Activated naive CD4-positive, alpha-beta T cell treated with anti-CD3 and anti-CD28 coated beads, Interleukin-2, amount 10 ng/mL, durations not matched to agents 5 hours and 36 hours (primary cell): ENCODE measurements around the gene RBM3. TPM values are rescaled to one million over a fixed set of nuclear protein-coding genes. Genes with fewer than 3 reads are reported as not detected.

ENCODE experiments used
- total RNA-seq, 2 experiments: library from RNA; stranded (reverse); gene quantifications; one replicate each; pipeline ENCODE4 v1.2.3, GENCODE V29; 2021

RBM3 gene
- 100 to 1,000 TPM; 267 to 273 TPM for total RNA-seq

DNA sequence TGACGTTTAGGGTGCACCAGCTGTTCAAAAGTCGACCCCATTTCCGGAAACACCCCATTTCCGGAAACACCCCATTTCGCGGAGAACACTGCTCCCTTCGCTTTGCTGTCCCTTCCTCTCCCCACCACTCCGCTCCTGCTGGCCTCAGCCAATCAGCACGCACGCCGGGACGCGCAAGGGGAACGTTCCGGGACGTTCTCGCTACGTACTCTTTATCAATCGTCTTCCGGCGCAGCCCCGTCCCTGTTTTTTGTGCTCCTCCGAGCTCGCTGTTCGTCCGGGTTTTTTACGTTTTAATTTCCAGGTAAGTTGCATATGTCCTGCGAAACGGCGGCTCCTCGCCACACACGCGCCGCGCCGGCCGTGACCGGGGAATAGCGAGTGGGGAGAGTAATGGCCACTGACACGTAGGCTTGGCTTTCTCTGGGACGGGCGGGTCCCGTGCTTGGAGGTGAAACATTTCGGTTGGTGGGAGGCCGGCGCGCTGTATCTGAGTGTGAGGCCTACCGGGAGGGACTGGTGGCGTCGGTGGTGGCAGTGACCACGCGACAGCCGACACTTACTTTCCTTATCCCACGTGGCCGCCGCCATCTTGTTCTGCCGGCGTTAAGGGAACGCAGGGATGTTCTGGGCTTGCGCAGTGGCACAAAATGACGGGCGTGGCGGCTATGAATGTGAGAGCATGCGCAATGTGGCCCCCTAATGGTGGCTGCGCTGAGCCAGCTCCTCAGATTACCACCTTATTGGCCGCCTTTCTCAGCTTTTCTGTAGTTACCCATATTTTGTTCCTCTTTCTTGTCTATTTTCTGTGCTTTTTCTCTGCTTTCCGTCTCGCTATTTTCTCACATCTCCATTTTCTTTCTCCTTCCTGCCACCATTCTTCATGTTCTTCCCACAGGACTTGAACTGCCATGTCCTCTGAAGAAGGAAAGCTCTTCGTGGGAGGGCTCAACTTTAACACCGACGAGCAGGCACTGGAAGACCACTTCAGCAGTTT, at the start of gene RBM3:
RBM3 (plus strand) TSS at position 215 of the 997 bp plus-strand sequence; CDS start at position 912, 697 bp downstream.

DNA sequence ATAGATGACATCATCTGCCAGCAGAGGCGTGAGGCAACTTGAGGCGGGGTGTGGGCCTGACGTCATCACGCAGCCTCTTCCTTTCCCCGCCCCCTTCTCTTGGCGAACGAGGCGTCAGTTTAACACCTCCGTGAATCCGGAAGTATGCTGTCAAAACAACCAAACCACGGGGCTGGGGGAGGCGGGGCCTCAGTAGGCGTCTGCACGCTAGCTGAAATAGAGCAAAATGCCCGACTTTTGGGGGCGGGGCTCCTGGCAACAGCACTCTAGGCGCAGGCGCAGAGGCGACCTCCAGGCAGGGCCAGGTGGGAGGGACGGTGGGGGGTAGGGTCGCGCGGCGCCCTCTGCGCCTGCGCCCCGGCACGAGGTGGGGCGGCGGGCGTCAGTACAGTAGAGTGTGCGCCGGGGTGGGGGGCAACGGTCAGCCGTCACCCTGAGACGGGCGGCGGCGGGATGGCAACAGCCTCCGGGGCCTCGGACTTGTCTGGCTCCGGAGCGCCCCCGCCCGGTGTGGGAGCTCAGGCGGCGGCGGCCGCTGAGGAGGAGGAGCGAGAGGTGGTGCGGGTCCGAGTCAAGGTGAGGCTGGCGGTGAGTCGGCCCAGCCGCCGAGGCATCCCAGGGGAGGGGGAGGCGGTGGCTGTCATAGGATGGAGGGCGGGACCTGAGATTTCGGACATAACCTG, 34.8 kb upstream of the RBM3 start, which contains the start of gene TBC1D25:
TBC1D25 (plus strand) TSS at position 370 of the 683 bp plus-strand sequence; CDS start at position 454, 84 bp downstream.

DNA sequence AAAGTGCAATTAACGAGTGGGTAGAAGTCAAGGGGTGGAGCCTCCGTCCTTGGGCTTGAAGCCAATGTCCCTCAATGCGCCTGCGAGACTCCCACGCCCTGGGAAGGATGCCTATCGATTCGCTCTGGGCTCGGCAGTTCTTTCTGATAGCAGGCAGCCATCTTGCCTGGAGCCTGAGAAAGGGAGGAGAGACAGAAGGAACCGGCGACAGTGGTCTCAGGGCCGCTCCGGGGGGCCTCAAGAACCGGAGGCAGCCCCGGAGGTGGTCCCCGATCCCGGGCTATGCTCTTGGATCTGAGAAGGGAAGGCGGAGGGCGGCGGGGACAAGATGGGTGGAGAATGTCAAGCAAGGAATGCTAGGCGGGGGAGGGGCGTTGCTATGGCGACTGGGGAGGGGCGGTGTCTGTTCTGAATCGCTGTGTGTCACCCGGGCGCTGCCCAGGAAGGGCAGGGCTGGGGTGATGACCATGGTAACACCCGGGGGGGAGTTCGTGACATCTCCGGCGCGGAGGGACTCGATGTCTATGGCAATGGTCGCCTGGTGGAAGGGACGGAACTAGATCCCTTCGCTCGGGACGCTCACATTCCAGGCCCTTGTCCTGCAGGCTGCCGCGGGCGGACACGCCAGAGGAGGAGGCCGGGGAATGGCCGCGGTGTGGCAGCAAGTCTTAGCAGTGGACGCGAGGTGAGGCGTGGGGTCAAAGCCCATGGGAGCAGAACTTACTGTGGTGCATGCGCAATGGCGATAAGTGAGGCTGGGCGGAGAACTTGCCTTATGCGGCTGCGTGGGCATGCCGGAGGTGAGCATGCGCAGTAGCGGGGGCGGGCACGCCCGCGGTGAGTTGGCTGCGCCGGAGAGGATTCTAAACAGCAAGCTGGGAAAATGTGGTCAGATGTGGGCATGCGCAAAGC, 23.3 kb downstream of the RBM3 start, which contains the start of gene WDR13:
WDR13 (plus strand) TSS at position 140 of the 912 bp plus-strand sequence; CDS start at position 645, 505 bp downstream.

Other genes with a start within 250 kb of the RBM3 start
- not detected for gene SSX3, start 217.8 kb upstream of the RBM3 start, total RNA-seq
- gene SSX4, start 190.9 kb upstream of the RBM3 start, total RNA-seq: not detected
- not detected for gene SSX4B, start 162.5 kb upstream of the RBM3 start, total RNA-seq
- 10 to 100 TPM; 70.9 to 73.0 TPM for gene SLC38A5, start 104.2 kb upstream of the RBM3 start, total RNA-seq
- 10 to 100 TPM; 49.3 to 51.5 TPM for gene FTSJ1, start 98.3 kb upstream of the RBM3 start, total RNA-seq
- gene PORCN, start 65.5 kb upstream of the RBM3 start, total RNA-seq: 10 to 100 TPM; 20.9 to 22.0 TPM
- 100 to 1,000 TPM; 262 to 288 TPM for gene EBP, start 52.7 kb upstream of the RBM3 start, total RNA-seq
- 10 to 100 TPM; 19.5 to 20.5 TPM for gene TBC1D25, start 34.8 kb upstream of the RBM3 start, total RNA-seq
- 10 to 100 TPM; 54.1 to 56.9 TPM for gene WDR13, start 23.0 kb downstream of the RBM3 start, total RNA-seq
- 100 to 1,000 TPM; 155 to 171 TPM for gene WAS, start 109.3 kb downstream of the RBM3 start, total RNA-seq
- gene SUV39H1, start 122.2 kb downstream of the RBM3 start, total RNA-seq: 10 to 100 TPM; 22.9 to 24.2 TPM
- gene GLOD5, start 187.3 kb downstream of the RBM3 start, total RNA-seq: not detected
- gene GATA1, start 212.1 kb downstream of the RBM3 start, total RNA-seq: not detected
- gene HDAC6, start 227.6 kb downstream of the RBM3 start, total RNA-seq: 100 to 1,000 TPM; 103 to 104 TPM